ENCODE results near the gene COL6A6.

GRCh38 chr3:130558366-130558765 is 41.4 kb downstream of the COL6A6 start:
- TF ChIP-seq POLR2A (IDR thresholded peaks at IDR 0.05) (no peak), CTCF (IDR thresholded peaks at IDR 0.05) (no peak)

Measured in uterus (tissue), 2 donors.